Activated naive CD4-positive, alpha-beta T cell treated with anti-CD3 and anti-CD28 coated beads, Interleukin-2, amount 50 U/mL, for 24 hours (primary cell): ENCODE measurements around the gene SMOC1.

ENCODE experiments used
- H3K27ac Mint-ChIP-seq: one replicate; pipeline ENCODE4 v1.8.0; 2021; ENCODE audit warnings: mild to moderate bottlenecking, mixed read lengths
- H3K27me3 Mint-ChIP-seq: one replicate; pipeline ENCODE4 v1.8.0; 2021; ENCODE audit warnings: mixed read lengths
- H3K36me3 Mint-ChIP-seq: one replicate; pipeline ENCODE4 v1.8.0; 2021; ENCODE audit warnings: mixed read lengths
- H3K4me1 Mint-ChIP-seq: one replicate; pipeline ENCODE4 v1.8.0; 2021; ENCODE audit warnings: mixed read lengths
- H3K4me3 Mint-ChIP-seq: one replicate; pipeline ENCODE4 v1.8.0; 2021; ENCODE audit warnings: mild to moderate bottlenecking, mixed read lengths
- H3K9me3 Mint-ChIP-seq: one replicate; pipeline ENCODE4 v1.8.0; 2021; ENCODE audit warnings: mixed read lengths

The SMOC1 gene, protein sequence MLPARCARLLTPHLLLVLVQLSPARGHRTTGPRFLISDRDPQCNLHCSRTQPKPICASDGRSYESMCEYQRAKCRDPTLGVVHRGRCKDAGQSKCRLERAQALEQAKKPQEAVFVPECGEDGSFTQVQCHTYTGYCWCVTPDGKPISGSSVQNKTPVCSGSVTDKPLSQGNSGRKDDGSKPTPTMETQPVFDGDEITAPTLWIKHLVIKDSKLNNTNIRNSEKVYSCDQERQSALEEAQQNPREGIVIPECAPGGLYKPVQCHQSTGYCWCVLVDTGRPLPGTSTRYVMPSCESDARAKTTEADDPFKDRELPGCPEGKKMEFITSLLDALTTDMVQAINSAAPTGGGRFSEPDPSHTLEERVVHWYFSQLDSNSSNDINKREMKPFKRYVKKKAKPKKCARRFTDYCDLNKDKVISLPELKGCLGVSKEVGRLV

DNA sequence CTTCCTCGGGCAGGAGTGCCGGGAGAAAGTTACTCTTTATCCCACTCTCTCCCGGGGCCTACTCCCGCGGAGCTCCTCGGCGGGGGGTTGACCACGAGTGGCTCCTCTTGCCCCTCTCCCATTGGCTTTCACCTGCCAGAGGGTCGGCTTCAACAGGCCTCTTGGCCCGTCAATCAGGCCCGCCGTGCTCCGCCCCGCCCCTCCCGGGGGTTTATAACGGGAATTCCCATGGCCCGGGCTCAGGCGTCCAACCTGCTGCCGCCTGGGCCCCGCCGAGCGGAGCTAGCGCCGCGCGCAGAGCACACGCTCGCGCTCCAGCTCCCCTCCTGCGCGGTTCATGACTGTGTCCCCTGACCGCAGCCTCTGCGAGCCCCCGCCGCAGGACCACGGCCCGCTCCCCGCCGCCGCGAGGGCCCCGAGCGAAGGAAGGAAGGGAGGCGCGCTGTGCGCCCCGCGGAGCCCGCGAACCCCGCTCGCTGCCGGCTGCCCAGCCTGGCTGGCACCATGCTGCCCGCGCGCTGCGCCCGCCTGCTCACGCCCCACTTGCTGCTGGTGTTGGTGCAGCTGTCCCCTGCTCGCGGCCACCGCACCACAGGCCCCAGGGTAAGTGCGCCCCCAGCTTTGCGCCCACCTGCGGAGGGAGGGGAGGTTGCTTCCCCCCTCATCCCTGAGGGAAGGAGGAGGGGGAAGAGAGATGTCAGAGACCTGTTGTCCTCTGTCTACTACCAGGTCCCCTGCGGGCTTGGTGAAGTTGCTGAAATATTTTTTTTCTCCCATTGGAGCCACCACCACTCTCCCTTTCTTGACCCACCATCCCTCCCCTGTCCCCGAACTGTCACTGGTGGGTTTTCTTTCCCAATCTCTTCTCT lies at the start of gene SMOC1:
Gene SMOC1 (plus strand): TSS at position 242 of the 869 bp plus-strand sequence. CDS start 263 bp downstream, at position 505.
- no peaks in the 10 kb centered on the region for H3K4me1 Mint-ChIP-seq

GRCh38 chr14:69838881-69839416 lies 40.3 kb upstream of the SMOC1 start:
- Mint-ChIP-seq H3K36me3 (no peaks in the 10 kb centered on the region), H3K4me1 (no peaks in the 10 kb centered on the region), H3K27ac (no peak overlapping the region), H3K4me3 (no peak overlapping the region), H3K27me3 (peaks cover 8% of the 10 kb centered on the region), H3K9me3 (no peaks in the 10 kb centered on the region)

More for the DNA sequence above, at the start of gene SMOC1:
- no peaks in the 10 kb centered on the region for H3K9me3 Mint-ChIP-seq
- H3K4me3 Mint-ChIP-seq: no peak within 1 kb of the TSS
- no peaks in the 10 kb centered on the region for H3K36me3 Mint-ChIP-seq
- H3K27ac Mint-ChIP-seq: no peak within 1 kb of the TSS
- H3K27me3 Mint-ChIP-seq: peaks cover 33% of the 10 kb centered on the region

DNA sequence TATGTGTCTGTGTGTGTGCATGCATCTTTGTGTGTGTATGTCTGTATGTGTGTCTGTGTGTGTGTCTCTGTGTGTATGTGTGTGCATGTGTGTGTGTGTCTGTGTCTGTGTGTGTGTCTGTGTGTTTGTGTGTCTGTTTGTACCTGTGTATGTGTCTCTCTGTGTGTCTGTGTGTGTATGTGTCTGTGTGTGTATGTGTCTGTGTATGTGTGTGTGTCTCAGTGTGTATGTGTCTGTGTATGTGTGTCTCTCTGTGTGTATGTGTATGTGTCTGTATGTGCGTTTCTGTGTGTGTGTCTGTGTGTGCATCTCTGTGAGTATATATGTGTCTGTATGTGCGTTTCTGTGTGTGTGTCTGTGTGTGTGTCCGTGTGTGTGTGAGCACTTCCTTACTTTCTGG lies 39.6 kb upstream of the SMOC1 start:
- no peaks in the 10 kb centered on the region for H3K4me1 Mint-ChIP-seq
- no peak overlapping the region for H3K4me3 Mint-ChIP-seq
- no peak overlapping the region for H3K27ac Mint-ChIP-seq
- no peaks in the 10 kb centered on the region for H3K36me3 Mint-ChIP-seq
- peaks cover 8% of the 10 kb centered on the region for H3K27me3 Mint-ChIP-seq
- H3K9me3 Mint-ChIP-seq: no peaks in the 10 kb centered on the region

DNA sequence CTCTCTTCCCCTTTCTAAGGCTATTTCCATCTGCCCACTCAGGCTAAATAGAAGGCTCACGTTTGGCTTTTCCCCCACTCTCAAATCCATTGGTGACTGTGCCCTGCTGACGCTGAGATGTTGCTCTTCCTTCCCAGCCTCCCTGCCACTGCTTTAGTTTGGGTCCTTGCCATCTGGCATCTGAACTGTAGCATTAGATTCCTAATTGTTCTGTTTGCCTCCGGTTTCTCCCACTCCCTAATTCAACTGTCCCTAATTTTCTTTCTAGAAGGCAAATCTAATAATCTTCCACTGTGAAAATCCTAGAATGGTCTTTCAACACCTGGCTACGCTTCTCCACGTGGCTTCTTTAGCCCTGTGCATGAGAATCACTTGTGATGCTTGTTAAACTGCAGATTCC lies 37.6 kb upstream of the SMOC1 start:
- H3K27me3 Mint-ChIP-seq: peaks cover 4% of the 10 kb centered on the region
- H3K9me3 Mint-ChIP-seq: no peaks in the 10 kb centered on the region
- no peaks in the 10 kb centered on the region for H3K4me1 Mint-ChIP-seq
- H3K36me3 Mint-ChIP-seq: no peaks in the 10 kb centered on the region
- no peak overlapping the region for H3K27ac Mint-ChIP-seq
- H3K4me3 Mint-ChIP-seq: no peak overlapping the region

GRCh38 chr14:69842686-69843420 lies 36.4 kb upstream of the SMOC1 start:
- Mint-ChIP-seq H3K4me3 (no peak overlapping the region), H3K27me3 (peaks cover 6% of the 10 kb centered on the region), H3K27ac (no peak overlapping the region), H3K36me3 (no peaks in the 10 kb centered on the region), H3K4me1 (no peaks in the 10 kb centered on the region), H3K9me3 (no peaks in the 10 kb centered on the region)

- no peak overlapping the region for H3K4me3 Mint-ChIP-seq
- H3K4me1 Mint-ChIP-seq: no peaks in the 10 kb centered on the region
- H3K9me3 Mint-ChIP-seq: no peaks in the 10 kb centered on the region
- peaks cover 8% of the 10 kb centered on the region for H3K27me3 Mint-ChIP-seq
- no peaks in the 10 kb centered on the region for H3K36me3 Mint-ChIP-seq
- H3K27ac Mint-ChIP-seq: no peak overlapping the region
Measured at GRCh38 chr14:69844171-69844570, 35.0 kb upstream of the SMOC1 start.

GRCh38 chr14:69845050-69845581 lies 34.1 kb upstream of the SMOC1 start:
- Mint-ChIP-seq H3K27ac (no peak overlapping the region), H3K9me3 (no peaks in the 10 kb centered on the region), H3K4me3 (no peak overlapping the region), H3K36me3 (no peaks in the 10 kb centered on the region), H3K4me1 (no peaks in the 10 kb centered on the region), H3K27me3 (peaks cover 8% of the 10 kb centered on the region)

DNA sequence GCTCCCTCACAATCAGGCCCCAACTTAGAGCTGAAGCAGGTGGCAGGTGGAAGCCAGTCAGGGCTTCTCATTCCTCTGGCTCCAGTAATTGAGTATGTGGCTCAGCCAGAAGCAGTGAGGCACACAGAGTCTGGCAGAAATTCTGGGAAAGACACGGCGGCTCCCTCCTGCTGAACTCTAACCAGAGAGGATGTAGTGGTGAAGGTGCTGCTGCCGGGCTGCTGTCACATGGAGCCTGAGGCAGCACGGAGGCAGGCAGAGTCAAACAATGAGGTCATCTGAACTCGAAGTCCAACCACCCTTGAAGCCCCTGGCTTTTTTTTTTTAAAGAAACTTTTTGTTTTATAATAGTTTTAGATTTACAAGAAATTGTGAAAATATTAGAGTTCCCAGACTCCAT lies 33.4 kb upstream of the SMOC1 start:
- Mint-ChIP-seq H3K4me1 (no peaks in the 10 kb centered on the region), H3K36me3 (no peaks in the 10 kb centered on the region), H3K27ac (no peak overlapping the region), H3K9me3 (no peaks in the 10 kb centered on the region), H3K27me3 (peaks cover 8% of the 10 kb centered on the region), H3K4me3 (no peak overlapping the region)

- no peak overlapping the region for H3K27ac Mint-ChIP-seq
- H3K4me3 Mint-ChIP-seq: no peak overlapping the region
- no peaks in the 10 kb centered on the region for H3K4me1 Mint-ChIP-seq
- peaks cover 8% of the 10 kb centered on the region for H3K27me3 Mint-ChIP-seq
- no peaks in the 10 kb centered on the region for H3K9me3 Mint-ChIP-seq
- no peaks in the 10 kb centered on the region for H3K36me3 Mint-ChIP-seq
Measured at GRCh38 chr14:69848156-69848555, 31.1 kb upstream of the SMOC1 start.

DNA sequence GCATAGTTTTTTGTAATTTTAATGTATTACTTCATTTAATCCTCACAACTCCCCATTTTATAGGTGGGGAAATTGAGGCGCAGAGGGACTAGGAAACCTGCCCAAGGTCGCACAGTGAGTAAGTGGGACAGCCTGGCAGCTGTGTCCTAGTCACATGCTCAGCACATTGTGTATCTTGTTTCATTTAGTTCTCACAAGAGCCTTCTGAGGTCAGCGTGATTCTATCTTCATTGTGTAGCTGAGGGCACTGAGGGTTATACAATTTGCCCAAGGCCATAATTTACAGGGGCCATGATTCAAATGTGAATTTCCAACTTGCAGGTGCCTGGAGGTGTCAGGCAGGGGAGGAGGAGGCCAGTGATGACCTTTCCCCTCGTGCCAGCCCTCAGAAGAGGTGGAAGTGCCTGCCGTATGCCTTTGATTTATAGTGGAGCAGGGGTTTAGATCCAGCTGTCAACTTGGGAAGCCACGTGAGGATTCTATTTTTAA lies 30.3 kb upstream of the SMOC1 start:
- H3K9me3 Mint-ChIP-seq: no peaks in the 10 kb centered on the region
- H3K27ac Mint-ChIP-seq: no peak overlapping the region
- no peaks in the 10 kb centered on the region for H3K4me1 Mint-ChIP-seq
- H3K27me3 Mint-ChIP-seq: peaks cover 6% of the 10 kb centered on the region
- no peaks in the 10 kb centered on the region for H3K36me3 Mint-ChIP-seq
- H3K4me3 Mint-ChIP-seq: no peak overlapping the region

GRCh38 chr14:69850086-69850735 lies 29.0 kb upstream of the SMOC1 start:
- H3K27me3 Mint-ChIP-seq: peaks cover 6% of the 10 kb centered on the region
- no peak overlapping the region for H3K27ac Mint-ChIP-seq
- H3K4me3 Mint-ChIP-seq: no peak overlapping the region
- no peaks in the 10 kb centered on the region for H3K4me1 Mint-ChIP-seq
- no peaks in the 10 kb centered on the region for H3K36me3 Mint-ChIP-seq
- H3K9me3 Mint-ChIP-seq: no peaks in the 10 kb centered on the region

DNA sequence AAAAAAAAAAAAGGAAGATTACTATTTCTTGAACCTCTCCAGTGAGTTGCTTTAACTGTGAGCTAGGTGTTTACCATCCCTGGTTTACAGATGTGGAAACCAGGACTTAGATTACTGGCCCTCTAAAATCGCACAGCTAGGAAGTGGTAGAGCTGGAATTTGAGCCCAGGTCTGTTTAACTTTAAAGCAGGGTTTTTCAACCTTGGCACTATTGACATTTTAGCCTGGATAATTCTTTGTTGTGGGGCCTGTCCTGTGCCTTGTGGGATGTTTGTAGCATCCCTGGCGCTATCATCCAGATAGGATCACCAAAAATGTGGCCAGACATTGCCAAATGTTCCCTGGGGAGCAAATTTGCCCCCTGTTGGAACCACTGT lies 28.5 kb upstream of the SMOC1 start:
- Mint-ChIP-seq H3K4me3 (no peak overlapping the region), H3K36me3 (no peaks in the 10 kb centered on the region), H3K9me3 (no peaks in the 10 kb centered on the region), H3K27me3 (peaks cover 6% of the 10 kb centered on the region), H3K27ac (no peak overlapping the region), H3K4me1 (no peaks in the 10 kb centered on the region)

DNA sequence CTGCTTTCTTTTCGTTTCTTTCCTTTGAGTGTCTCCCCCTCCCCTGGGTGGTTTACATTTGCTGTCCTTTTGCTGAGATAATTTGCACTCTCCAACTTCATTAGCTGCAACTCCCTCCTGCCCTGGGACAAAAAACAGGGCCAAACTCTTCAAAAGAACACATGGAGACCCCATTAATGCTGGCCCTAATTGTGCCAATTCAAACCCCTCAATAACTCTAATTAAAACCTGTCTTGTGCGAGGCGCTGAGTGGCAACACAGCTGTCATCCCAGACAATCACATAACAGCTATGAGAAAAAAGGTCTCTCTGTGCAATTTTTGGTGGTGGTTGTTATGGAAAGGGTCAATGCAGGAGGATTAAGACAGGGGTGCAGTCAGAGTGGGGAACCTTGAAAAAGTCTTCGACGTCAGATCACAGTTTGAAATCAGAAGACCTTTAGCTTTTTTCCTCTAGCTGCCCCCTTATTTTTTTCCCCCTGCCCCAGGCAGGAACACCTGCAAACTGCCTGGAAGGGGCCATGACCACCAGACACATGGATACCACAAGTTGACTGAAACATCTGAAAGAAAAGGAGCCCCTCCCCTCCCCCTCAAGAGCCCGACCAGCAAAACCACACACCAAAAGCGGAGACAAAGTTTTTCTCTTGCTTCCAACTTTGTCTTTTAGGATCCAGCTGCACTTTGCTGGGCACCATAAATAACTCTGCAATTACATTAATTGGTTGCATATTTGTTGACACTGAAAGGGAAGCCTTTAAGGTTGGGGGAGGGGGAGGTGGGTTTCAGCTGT lies 26.5 kb upstream of the SMOC1 start:
- Mint-ChIP-seq H3K36me3 (no peaks in the 10 kb centered on the region), H3K4me3 (no peak overlapping the region)

DNA sequence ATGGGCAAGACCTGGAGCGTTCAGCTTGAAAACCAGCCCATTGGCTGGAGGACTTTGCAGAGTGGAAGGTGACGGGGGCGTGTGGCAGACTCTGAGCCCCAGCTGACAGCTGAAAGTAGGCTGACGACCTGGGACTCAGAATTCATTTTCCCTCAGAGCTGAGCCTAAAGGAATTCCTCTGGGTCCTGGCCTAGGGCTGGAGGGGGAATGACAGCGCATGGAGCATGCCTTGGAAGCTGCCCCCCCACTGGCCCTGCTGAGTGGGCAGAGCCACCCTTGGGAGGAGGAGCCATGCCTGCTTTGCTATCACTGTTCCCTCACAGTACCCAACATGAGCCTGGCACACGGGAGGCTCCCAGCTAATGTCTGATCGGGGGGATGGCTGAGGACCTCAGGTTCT lies 25.4 kb upstream of the SMOC1 start:
- H3K4me3 Mint-ChIP-seq: no peak overlapping the region
- H3K27me3 Mint-ChIP-seq: no peaks in the 10 kb centered on the region
- no peak overlapping the region for H3K27ac Mint-ChIP-seq
- no peaks in the 10 kb centered on the region for H3K9me3 Mint-ChIP-seq
- H3K36me3 Mint-ChIP-seq: no peaks in the 10 kb centered on the region
- no peaks in the 10 kb centered on the region for H3K4me1 Mint-ChIP-seq

More for the DNA sequence above, 26.5 kb upstream of the SMOC1 start:
- H3K4me1 Mint-ChIP-seq: no peaks in the 10 kb centered on the region
- no peaks in the 10 kb centered on the region for H3K9me3 Mint-ChIP-seq
- peaks cover 3% of the 10 kb centered on the region for H3K27me3 Mint-ChIP-seq
- H3K27ac Mint-ChIP-seq: no peak overlapping the region
